Mucosa of gallbladder (tissue), 1 donor: ENCODE data around the gene HSPB1. TPM values are rescaled to one million over a fixed set of nuclear protein-coding genes. Genes with fewer than 3 reads are reported as not detected.
"Not testable (repeated sequence)": the region's sequence is repeated elsewhere in the genome, so short reads cannot be mapped to it uniquely, and the experiment has no call there.

Experiments used
- DNase-seq: peaks from one replicate; pipeline ENCODE4 v3.0.0-alpha.2; 2020; ENCODE audit warnings: low spot score
- total RNA-seq: library from RNA; stranded (reverse); gene quantifications from one replicate; pipeline ENCODE4 v1.2.1, GENCODE V29; 2021
- donor health status: DM: no; HTN: no; CAD: no.

The HSPB1 gene
- 1,198 TPM for total RNA-seq

DNA sequence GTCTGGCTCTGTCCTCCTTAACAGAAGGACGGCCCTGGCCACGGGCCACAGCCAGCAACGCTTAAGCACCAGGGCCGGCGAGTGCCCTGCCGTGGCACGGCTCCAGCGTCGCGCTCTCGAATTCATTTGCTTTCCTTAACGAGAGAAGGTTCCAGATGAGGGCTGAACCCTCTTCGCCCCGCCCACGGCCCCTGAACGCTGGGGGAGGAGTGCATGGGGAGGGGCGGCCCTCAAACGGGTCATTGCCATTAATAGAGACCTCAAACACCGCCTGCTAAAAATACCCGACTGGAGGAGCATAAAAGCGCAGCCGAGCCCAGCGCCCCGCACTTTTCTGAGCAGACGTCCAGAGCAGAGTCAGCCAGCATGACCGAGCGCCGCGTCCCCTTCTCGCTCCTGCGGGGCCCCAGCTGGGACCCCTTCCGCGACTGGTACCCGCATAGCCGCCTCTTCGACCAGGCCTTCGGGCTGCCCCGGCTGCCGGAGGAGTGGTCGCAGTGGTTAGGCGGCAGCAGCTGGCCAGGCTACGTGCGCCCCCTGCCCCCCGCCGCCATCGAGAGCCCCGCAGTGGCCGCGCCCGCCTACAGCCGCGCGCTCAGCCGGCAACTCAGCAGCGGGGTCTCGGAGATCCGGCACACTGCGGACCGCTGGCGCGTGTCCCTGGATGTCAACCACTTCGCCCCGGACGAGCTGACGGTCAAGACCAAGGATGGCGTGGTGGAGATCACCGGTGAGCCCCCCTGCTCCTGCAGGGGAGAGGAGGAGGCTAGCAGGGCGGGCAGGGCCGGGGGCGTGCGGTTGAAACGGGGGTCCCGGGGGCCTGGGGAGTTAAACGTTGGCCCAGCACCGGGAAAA, at the start of gene HSPB1:
TSS of gene HSPB1 (plus strand) at position 327 of the 855 bp plus-strand sequence. CDS start at position 367, 40 bp downstream.
- peak; percentile 95 for DNase-seq

DNA sequence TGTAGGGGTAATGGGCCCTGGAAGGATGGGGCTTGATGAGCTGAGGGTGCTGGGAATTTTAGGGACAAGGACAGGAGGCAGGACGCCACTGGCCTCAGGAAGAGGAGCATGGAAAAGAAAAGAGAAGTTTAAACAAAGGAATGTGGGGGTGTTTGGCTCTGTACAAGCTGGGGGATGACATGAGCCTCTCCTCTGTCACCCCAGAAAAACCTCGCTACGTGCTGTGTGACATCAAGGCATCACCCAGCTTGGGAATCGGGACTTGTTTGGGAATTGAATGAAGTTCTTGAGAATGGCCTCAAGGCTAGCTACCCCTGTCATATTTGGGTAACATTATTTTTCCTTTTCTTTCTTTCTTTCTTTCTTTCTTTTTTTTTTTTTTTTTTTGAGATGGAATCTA, 47.7 kb upstream of the HSPB1 start:
- no peak for DNase-seq

DNA sequence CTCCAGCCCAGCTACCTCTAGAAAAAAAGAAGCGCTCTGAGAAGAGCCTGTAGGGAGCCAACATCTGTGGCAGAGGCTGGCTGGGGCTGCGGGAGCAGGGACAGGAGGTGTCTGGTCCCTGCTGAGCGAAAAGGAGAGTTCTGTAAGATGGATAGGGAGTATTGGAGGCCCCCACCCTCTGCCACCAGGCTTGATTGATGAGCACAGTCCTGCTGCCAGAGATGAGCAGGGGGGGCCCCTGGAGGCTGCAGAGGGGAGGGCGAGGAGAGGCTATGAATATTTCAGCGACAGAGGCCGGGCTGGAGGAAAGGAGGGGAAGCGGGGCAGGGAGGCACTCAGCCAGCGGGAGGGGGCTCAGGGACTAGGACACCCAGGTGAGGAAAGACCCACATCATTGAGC, 44.5 kb upstream of the HSPB1 start:
- DNase-seq: no peak

DNA sequence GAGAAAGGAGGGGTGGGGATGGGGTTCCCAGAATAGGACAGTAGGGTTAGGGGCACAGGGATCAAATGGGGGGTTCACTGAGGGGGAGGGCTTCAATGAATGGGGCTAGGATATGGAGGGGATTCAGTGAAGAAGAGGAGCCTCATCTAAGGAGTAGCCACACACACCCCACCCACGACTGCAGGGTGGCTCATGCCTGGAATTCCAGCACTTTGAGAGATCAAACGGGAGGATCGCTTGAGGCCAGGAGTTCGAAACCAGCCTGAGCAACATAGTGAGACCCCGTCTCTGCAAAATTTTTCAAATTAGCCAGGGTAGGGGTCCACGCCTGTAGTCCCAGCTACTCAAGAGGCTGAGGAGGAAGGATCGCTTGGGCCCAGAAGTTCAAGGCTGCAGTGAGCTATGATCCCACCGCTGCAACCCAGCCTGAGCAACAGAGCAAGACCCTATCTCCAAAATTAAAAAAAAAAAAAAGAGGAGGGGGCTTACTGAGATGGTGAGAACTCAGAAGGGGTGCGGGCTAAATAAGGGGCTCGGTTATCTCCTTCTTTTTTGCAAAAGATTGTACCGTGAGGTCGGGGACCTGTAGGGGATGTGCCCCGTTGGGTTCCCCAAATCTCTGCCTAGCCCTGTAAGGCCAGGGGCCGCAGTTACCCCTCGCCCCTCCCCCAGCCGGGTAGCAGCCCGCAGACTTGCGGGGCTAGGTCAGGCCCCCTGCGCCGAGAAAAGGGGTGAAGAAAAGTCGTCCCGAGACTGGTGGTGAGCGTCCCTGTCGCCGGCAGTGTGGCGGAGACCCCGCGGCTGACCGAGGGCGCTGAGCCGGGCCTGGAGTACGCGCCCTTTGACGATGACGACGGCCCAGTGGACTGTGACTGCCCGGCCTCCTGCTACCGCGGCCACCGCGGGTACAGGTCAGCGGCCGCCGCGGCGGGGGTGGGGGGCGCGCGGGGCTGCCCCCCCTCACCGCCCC, 43.1 kb upstream of the HSPB1 start:
- no peak for DNase-seq

DNA sequence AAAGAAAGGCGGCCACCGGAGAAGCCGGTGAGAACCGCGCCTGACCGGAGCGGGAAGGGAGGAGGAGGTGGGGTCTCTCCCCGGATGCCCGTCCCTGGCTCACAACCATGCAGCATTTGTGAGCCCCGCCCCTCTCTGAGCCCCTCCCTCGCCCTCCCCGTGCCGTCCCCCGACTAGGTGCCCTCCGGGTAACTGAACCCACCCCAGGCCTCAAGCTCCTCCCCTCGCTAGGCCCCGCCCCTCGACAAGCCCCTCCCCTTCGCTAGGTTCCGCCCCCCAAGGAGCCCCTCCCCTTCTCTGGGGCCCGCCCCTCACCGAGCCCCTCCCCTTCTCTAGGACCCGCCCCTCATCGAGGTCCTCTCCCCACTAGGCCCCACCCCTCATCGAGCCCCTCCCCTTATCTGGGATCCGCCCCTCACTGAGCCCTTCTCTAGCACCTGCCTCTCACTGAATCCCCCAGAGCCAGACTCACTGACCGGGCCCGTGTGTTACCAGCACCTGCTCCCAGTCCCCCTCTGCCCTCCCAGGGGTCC, 42.2 kb upstream of the HSPB1 start:
- DNase-seq: no peak

DNA sequence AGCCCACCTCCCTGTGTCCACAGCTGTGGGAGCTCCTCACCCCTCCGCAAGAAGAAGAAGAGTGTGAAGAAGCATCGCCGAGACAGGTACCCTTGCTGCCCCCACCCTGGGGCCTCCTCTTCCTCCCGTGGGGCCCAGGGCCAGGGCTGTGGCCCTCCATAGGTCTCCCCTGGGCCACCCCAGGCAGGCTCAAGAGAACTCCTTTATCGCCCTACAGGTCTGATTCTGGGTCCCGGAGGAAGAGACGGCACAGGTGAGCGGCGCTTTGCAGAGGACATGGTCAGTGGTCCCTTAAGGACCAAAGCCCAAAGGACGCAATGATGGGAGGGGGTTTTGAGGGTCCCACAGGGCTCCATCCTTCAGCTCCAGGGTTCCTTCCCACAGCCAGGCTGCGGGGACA, 41.1 kb upstream of the HSPB1 start:
- no peak for DNase-seq

DNA sequence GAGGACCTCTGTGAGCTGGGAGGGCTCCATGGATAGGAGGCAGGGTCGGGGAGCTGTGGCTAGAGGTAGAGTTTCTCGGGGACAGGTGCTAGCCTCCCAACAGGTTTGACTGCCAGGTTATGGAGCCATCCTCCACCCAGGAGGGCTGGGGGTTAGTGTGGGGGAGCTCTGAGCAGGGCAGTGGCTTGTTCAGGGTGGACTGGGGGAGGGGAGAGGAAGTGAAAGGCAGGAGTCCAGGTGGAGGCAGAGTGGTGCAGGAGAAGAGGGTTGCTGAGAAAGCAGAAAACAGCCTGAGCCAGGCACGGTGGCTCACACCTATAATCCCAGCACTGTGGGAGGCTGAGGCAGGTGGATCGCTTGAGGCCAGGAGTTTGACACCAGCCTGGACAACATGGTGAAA, 40.5 kb upstream of the HSPB1 start:
- DNase-seq: no peak

DNA sequence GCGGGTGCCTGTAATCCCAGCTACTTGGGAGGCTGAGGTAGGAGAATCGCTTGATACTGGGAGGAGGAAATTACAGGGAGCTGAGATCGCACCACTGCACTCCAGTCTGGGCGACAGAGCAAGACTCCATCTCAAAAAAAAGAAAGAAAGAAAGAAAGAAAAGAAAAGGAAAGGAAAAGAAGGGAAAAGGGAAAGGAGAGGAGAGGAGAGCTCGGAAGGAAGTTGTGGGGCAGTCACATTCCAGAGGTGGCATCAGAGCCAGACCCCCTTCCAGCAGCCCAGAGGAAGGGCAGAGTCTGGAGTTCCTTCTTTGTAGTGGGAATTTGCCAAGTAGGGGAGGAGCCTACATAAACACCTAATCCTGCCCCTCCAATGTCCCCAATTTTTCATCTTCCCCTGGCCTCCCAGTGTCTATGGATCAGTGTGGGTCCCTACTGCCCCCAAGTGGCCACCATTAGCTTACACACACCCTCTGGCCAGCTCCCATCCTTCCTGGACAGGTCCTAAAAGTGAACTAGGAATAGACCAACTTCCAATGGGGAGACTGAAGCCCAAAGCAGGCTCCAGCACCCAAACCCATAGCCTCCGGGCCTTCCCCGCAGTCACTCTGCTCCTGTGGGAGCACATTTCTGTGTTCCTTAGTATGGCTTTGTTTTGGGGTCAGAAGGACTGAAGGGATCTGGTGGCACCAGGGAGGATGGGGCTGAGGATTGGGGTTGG, 39.6 kb upstream of the HSPB1 start:
- peak; percentile 50 for DNase-seq

DNA sequence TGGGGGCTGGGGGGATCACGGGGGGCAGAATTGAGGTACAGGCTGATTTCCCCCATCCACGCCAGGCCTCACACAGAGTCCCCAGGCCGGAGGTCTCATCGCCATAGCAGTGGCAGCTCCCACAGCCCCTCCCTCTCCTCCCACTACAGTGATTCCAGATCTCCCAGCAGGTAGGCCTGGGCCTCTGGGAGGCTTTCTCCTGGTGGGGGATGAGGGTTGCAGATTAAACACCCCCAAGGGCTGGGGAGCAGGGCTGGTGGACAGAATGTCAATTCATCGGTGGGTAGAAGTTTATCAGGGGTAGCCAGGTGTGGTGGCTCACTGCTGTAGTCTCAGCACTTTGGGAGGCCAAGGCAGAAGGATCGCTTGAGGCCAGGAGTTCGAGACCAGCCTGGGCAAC, 37.2 kb upstream of the HSPB1 start:
- no peak for DNase-seq

DNA sequence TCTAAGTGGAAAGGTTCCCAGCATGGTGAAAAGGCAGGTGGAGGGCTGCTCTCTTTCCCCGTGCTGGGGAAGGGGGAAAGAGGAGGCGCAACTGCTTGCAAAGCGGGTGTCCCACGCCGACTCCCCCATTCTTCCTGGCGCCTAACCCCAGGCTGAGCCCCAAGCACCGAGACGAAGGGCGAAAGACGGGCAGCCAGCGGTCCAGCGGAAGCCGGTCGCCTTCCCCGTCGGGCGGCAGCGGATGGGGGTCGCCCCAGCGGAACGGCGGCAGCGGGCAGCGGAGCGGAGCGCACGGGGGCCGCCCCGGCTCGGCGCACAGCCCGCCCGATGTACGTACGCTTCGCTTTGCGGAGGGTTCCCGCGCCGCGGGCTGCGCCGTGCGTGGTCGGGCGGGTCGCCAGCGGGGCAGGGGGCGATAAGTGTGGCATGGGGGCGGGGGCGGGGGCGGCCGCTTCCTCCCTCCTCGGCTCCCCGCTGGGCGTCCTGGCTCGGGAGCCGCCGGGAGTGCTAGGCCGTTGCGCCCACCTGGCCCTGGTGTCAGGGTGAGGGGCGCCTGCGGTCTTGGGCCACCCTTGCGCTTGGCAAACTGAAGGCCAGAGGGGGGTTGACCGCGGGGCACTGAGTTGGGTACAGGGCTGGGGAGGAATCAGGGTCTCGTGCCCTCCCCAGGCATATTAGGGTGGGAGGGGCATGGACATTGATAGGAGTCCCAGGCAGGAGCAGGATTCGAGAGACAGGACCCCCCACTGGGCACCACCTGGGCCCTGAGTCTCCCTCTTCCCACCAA, 35.2 kb upstream of the HSPB1 start:
- DNase-seq: no peak

DNA sequence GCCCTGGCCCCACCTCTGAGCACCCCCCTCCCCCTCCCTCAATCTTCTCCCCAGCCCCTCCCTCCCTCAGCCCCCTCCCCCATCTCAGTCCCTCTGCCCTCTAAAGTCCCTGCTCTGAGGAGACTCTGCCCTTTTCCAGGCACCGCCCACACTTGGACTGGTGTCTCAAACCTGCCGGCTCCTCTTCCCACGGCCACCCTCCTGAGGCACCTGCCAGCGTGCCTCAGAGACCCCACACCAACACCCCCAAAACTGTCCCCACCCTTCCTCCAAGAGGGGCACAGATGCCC, 34.6 kb upstream of the HSPB1 start:
- no peak for DNase-seq

DNA sequence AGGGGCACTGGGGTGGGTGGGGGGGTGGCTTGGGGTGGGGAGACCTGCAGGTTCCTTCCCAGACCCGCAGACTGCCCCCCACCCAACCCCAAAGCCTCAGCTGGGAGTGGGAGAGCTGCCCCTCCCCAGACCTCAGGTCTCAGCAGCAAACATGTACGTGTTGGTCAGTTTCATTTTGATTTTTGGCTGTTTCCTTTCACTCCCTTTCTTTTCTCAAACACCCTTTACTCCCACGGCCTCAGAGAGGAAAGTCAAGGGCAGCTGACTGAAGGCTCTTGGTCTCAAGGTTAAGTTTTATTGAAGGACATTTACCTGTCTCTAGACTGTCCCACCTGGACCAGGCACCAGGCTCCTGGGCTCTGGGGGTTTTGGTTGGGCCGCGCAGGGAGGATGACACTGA, 34.1 kb upstream of the HSPB1 start:
- no peak for DNase-seq

DNA sequence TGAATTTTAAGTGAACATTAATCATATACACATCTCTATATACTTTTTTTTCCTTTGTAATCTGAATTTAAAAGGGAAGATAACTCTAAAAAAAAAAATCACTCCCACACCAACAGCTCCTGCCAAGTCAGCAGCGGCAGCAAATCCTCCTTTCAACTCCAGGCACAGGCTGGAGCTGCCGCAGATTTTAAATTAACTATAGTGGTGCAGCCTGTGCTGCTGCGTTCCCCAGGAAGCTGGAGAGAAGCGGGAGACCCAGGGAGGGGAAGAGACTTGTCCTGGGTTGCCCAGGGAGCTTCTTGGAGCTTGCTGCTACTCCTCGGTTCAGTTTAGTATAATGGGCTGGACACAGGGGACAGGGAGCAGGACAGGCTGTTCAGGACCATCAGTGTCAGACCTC, 32.6 kb upstream of the HSPB1 start:
- DNase-seq: no peak

DNA sequence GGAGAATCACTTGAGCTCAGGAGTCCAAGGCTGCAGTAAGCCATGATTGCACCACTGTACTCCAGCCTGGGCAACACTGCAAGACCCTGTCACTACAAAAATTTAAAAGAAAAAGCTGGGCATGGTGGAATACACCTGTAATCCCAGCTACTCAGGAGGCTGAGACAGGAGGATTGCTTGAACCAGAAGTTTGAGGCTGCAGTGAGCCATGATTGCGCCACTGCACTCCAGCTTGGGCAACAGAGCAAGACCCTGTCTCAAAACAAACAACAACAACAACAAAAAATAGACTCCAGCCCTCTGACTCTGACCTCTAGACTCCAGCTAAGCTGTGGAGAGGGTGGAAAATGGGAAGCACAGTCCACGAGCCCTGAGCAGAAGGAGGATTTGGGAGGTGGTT, 31.1 kb upstream of the HSPB1 start:
- not testable (repeated sequence) for DNase-seq

DNA sequence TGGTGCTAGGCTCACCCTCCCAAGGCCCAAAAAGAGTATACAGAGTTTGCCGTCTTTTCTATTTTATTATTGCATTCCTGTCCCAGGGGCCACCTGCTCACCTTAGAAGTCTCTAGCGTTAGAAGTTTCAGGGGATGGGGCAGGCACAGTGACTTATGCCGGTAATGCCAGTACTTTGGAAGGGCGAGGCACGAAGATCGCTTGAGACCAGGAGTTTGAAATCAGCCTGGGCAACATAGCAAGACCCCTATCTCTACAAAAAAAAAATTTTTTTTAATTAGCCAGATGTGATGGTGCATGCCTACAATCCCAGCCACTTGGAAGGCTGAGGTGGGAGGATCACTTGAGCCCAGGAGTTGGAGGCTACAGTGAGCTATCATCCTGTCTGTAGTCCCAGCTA, 30.3 kb upstream of the HSPB1 start:
- DNase-seq: no peak

DNA sequence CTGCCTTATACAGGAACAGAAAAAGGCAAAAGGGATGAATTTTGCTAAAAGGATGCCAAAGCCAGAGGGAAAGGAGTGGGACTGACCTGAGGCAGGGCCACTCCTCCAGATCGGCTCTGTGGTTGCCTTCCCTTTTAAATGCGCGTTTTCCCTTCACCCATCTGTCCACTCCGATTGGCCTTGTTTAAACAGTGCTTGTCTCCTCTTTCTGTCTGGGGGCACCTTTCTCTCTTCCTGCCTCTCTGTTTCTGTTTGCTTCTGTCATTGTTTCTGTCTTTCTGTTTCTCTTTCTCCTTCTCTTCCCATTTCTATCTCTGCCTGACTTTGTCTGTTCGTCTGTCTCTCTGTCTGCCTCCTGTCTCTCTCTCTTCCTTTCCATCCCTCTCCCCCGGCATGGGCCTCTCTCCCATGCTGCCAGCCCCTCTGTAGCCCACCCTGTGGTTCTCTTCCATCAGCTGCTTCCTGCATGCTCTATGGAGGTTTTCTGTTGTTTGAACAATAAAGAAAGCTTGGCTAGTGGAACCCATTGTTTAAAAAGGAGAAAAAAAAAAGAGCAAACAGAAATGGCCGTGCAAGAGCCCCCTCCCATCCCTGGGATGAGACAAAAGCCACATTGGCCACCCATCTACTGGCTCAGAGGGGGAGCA, 29.5 kb upstream of the HSPB1 start:
- no peak for DNase-seq

DNA sequence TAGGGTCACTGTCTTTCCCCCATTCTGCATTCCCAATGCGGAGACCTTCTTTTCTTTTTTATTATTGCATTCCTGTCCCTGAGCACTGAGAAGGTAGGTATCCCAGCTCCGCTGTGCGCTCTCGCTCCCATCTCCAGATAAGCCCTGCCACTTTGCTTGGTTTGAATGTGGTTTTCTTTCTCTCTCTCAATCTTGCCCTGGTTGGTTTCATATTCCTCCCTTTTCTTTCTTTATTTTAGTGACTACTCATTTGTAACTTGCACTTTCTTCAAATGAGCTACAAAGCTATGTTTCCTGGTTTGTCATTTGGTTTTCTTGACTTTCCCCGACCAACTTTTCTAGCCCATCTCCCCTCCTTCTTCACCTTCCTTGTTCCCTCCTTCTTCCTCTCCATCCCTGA, 29.0 kb upstream of the HSPB1 start:
- no peak for DNase-seq

DNA sequence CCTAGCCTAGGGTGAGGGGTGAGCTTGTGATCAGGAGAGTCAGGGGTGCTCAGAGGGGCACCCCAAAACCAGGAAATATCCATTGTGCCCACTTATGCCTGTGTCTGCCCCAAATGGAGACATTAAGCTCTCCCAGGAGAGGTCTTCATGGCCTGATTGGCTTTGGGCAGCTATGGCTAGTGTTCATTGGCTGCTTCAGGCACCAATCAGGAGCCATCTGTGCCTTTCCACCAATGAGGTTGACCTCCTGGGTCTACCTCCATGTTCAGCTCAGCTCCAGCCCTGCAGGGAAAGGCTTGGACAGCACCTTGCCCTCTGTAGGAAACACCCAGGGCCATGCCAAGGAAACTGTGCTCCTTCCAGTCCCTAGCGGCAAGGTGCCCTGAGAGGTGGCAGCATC, 23.9 kb upstream of the HSPB1 start:
- DNase-seq: no peak

DNA sequence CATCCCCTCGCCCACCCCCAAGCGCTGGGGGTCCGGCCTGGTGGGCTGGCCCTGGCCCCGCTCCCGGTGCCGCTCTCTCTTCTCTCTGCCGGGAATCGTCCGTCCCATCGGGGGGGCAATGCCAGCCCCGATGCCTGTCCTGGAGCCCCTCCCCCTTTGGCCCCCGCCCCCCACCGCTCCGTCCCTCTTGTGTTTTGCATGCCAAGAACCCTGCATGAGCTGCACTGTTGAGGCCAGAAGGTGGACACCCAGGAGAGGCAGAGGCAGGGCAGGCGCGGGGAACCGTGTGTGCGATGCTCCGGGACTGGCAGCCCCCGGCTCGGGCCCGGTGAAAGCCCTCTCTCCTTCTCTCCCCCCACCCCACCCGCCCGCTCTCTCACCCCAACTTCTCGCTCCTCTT, 22.1 kb upstream of the HSPB1 start:
- DNase-seq: no peak

DNA sequence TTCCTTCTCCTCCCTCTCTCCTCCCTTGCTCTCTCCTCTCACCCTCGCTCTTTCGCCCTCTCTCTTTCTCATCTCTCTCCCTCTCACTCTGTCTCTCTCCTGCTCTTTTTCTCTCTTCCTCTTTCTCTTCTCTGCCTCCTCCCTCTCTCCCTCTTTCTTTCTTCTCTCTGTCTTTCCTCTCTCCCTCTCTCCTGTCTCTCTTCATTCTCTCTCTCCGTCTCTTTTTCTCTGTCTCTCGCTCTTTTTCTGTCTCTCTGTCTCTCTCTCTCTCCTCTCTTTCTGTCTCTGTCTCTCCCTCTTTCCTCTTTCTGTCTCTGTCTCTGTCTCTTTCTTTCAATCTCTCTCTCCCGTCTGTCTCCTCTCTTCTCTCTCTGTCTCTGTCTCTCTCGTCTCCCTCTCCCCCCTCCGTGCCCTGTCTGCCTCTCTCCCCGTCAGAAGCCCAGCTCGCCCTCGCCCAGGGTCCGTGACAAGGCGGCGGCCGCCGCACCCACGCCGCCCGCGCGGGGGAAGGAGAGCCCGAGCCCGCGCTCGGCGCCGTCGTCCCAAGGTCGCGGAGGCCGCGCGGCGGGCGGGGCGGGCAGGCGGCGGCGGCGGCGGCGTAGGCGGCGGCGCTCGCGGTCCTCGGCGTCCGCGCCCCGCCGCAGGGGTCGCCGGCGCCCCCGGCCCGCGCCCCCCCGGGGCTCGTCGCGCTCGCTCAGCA, 21.3 kb upstream of the HSPB1 start:
- DNase-seq: no peak
